ENCODE measurements around the gene ZNF490. TPM values are rescaled to one million over a fixed set of nuclear protein-coding genes. Genes with fewer than 3 reads are reported as not detected.

The ZNF490 gene
- total and polyA plus RNA-seq, 2 of the 4 experiments (the other 2 are of a cell fraction) = 1.7 to 9.0 TPM

GRCh38 chr19:12617646-12618045 lies 7.0 kb upstream of the ZNF490 start:
- CTCF ChIA-PET = no interaction called here
- no peak for TF ChIP-seq POLR2A (IDR thresholded peaks at IDR 0.05; ENCODE audit: low read depth, low read length)
- TF ChIP-seq FOS (IDR thresholded peaks at IDR 0.05; ENCODE audit: low read depth, low read length) = no peak
- no peak for TF ChIP-seq USF2 (IDR thresholded peaks at IDR 0.05; ENCODE audit: low read depth, low read length)
- no peak for TF ChIP-seq CHD1 (IDR thresholded peaks at IDR 0.05; ENCODE audit: low read depth, low read length)
- no peak for TF ChIP-seq MXI1 (IDR thresholded peaks at IDR 0.05; ENCODE audit: borderline replicate concordance, low read depth, low read length)
- no peak for TF ChIP-seq NFE2L2 (IDR thresholded peaks at IDR 0.05; ENCODE audit: low read depth, low read length)
- no peak for TF ChIP-seq MAZ (IDR thresholded peaks at IDR 0.05; ENCODE audit: borderline replicate concordance, low read depth, low read length)
- TF ChIP-seq RCOR1 (IDR thresholded peaks at IDR 0.05; ENCODE audit: insufficient replicate concordance, low read length) = no peak
- no peak overlapping the region for H2BK120ac ChIP-seq (ENCODE audit: low read depth, low read length)
- no peak overlapping the region for H2BK20ac ChIP-seq (ENCODE audit: low read depth, low read length)
- no peak overlapping the region for H4K5ac ChIP-seq (ENCODE audit: low read depth, low read length)
- H3K9me1 ChIP-seq (ENCODE audit: insufficient read depth, low read length) = no peaks in the 10 kb centered on the region
- no peak overlapping the region for H3K23ac ChIP-seq (ENCODE audit: low read depth, low read length)
- H3K14ac ChIP-seq (replicated peaks; ENCODE audit: low read depth, low read length) = no peak overlapping the region
- peaks cover 50% of the 10 kb centered on the region for H4K20me1 ChIP-seq (ENCODE audit: insufficient read depth, low read length)
- H3K27me3 ChIP-seq (ENCODE audit: control insufficient read depth, insufficient read depth, low read length) = no peaks in the 10 kb centered on the region
- no peak overlapping the region for H3K56ac ChIP-seq (ENCODE audit: extremely low read depth, insufficient read depth, low read length)
- no CpG with 5 or more reads among the region's 4 CpGs for WGBS, 2 experiments (ENCODE audit: extremely low coverage in 2 of 2, insufficient read length in 1 of 2)
- POLR2A ChIA-PET (ENCODE audit: unreplicated experiment) = no interaction called here
- no peak overlapping the region for H3K4ac ChIP-seq (ENCODE audit: low read depth, low read length)
- no peak overlapping the region for H4K8ac ChIP-seq (ENCODE audit: low read depth in 2 of 2, low read length in 2 of 2)
- no peak overlapping the region for H2AK9ac ChIP-seq (replicated peaks; ENCODE audit: low read depth, low read length, poor library complexity)
- dilution Hi-C loops (cut with HindIII; ENCODE audit: low sequenced_read_pairs, unreplicated experiment) (no loop called here), in situ Hi-C loops (cut with MboI; ENCODE audit: low sequenced_read_pairs) (no loop called here), intact Hi-C loops (cut with micrococcal nuclease) (no loop called here)
- H3K18ac ChIP-seq (ENCODE audit: low read depth, low read length) = no peak overlapping the region
- no peak for DNase-seq
- H3K4me1 ChIP-seq (ENCODE audit: control insufficient read depth, insufficient read depth, low read length) = peaks cover 3% of the 10 kb centered on the region
- no peak for ATAC-seq (ENCODE audit: low read depth)
- no TSS peak for BruUV-seq (replicated peaks)
- H2BK15ac ChIP-seq (ENCODE audit: low read depth, low read length) = no peak overlapping the region
- peaks cover 2% of the 10 kb centered on the region; the same call in 1 of the 2 replicates for H3K9me3 ChIP-seq (ENCODE audit: control insufficient read depth, insufficient read depth, low read length)
- H2AFZ ChIP-seq (replicated peaks; ENCODE audit: low read length, poor library complexity) = no peak overlapping the region
- no peak overlapping the region for H3K4me2 ChIP-seq (ENCODE audit: low read depth, low read length)
- peaks cover 28% of the 10 kb centered on the region for H3K36me3 ChIP-seq (ENCODE audit: control insufficient read depth, insufficient read depth, low read length)
- peaks cover 5 to 31% of the 10 kb centered on the region in 2 experiments for H3K79me1 ChIP-seq (ENCODE audit: low read depth in 1 of 2, low read length in 2 of 2)
- H3K4me3 ChIP-seq (ENCODE audit: insufficient read depth, low read depth, low read length) = no peak overlapping the region
- no peak overlapping the region for H2BK5ac ChIP-seq (ENCODE audit: low read depth, low read length, poor library complexity, severe bottlenecking)
- no peak overlapping the region for H3K27ac ChIP-seq (ENCODE audit: insufficient read depth, low read length)
- H3K9ac ChIP-seq (ENCODE audit: low read depth, low read length) = no peak overlapping the region
- H4K91ac ChIP-seq (ENCODE audit: insufficient read depth, low read depth, low read length) = no peak overlapping the region
- H2AK5ac ChIP-seq (ENCODE audit: low read depth, low read length) = no peak overlapping the region
